Stimulated activated CD8-positive, alpha-beta memory T cell treated with anti-CD3 and anti-CD28 coated beads, Interleukin-4, amount 100 ng/mL, for 1 hour (primary cell): ENCODE measurements around the gene CCDC30.
"Not testable (repeated sequence)": the region's sequence is repeated elsewhere in the genome, so short reads cannot be mapped to it uniquely, and the experiment has no call there.

Experiments
- DNase-seq, 2 donors: peaks; one replicate each; pipeline ENCODE4 v3.0.0-alpha.2; 2020; ENCODE audit warnings: low read depth in 2 of 2, low spot score in 1 of 2

CCDC30 gene

GRCh38 chr1:42523171-42523570, 60.1 kb downstream of the CCDC30 start:
- DNase-seq = no peak

DNA sequence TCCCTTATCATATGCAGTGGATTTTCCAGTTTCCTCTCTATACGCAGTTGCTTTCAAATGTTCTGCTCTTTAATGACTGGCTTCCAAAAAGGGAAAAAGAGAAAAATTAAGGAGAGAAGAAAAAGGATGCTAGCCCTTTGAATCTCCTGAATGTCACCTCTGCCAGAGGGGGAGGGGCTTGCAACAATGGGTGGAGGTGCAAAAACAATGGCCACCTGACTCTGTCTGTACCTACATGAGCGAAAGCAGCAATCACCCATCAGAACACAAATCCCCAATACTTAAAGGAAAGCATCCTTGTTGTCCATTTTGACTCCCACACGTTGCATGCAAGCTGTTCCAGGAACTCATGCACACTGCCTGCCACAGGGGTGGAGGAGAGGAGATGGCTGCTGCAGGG, 61.2 kb downstream of the CCDC30 start:
- DNase-seq = no peak

- no peak for DNase-seq
Measured at GRCh38 chr1:42529724-42530181, 66.7 kb downstream of the CCDC30 start.

DNA sequence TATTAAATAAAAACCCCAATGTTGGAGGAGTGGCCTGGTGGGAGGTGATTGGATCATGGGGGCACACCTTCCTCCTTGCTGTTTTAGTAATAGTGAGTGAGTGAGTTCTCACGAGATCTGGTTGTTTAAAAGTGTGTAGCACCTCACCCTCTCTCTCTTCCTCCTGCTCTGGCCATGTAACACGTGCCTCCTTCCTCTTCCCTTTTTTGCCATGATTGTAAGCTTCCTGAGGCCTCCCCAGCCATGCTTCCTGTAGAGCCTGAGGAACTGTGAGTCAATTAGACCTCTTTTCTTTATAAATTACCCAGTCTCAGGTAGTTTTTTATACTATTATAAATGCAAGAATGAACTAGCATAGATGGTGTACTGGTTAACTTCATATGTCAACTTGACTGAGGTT, 68.0 kb downstream of the CCDC30 start:
- DNase-seq = no peak

DNA sequence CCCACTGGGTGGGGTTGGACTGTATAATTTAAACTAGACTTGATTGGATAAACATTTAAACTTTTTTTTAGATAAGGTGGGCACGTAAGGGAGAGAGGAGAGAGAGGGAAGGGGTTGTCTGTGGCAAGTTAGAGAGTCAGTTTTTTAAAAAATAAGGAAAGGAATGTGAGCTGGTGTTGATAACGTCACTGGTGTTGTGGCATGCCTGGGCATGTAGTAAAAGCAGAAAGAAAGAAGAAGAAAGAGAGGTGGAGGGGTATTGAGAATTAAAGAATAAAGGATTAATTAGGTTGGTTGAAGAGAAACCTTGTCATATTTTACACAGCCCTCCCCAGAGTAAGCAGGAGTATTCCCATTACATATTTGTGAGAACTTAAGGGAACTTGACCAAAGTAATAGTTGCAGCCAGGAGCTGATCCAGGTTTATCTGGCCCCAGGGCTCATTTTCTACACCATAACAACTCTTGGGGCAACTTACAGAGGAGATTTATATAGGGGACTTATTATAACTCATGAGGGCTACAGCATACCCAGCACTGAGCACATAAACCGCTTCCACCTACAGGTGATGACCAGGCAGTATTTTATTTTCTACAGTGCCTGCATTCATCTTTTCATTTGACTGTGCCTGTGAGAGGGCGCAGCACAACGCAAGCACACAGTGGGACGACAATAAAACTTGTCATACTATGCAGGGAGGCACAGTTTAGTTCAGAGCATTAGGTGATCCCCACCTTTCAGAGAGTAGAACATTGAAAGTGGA, 70.2 kb downstream of the CCDC30 start:
- no peak for DNase-seq

DNA sequence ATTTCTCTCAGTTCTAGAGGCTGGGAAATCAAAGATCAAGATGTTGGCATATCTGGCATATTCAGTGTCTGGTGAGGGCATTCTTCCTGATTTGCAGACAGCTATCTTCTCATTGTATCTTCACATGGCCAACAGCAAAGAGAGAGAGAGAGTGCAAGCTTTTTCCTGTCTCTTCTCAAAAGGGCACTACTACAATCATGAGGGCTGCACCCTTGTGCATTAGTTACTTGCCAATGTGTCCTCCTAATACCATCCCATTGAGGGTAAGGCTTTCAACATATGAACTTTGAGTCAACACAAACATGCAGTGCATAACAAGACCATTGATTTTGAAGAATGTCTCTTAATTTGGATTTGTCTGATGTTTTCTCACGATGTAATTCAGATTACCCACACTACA, 78.0 kb downstream of the CCDC30 start:
- DNase-seq = no peak

DNA sequence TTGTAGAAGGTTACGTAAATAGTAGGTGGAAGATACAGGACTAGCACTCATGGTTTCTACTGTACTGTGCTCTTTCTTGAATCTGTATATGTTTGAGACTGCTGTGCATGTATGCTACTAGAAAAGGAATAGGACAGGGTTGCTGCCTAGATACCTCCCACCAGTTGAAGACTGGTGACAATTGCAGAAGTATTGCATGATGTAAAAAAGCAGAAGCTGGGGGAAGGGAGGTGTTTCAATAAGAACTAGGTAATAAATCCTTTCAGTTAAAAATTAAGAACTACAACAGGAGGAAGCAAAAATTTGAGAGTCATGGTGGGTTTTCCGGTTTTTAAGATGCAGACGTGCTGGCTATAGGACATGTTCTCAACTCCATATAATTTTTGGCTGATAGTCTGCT, 88.1 kb downstream of the CCDC30 start:
- no peak for DNase-seq

- DNase-seq = no peak
Measured at GRCh38 chr1:42551590-42551989, 88.5 kb downstream of the CCDC30 start.

GRCh38 chr1:42552636-42553035, 89.5 kb downstream of the CCDC30 start:
- DNase-seq = no peak

DNA sequence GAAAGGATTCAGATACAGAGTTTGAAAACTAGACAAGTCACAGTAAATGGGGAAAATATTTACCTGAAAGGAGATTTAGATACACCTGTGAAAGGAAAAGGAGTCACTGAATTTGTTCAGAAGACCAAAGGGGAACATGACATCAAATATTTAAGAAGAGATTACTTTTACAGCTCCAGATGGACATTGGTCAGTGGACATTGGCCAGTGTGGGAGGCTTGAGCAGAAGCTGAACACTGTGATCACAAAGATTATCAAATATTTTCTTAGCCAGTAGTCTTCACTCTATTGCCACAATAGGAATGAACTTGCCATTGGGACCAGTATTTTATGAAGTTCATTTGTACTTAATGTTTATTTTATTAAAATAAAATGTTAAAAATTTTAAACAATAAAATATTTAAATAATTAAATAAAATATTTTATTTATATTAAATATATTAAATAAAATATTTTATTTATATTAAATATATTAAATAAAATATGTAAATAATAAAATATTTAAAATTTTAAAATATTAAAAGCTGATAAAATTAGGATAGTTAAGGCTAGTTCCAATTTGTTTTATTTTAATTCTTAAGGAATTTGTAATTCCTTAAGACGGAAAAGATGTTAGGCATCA, 94.3 kb downstream of the CCDC30 start:
- no peak for DNase-seq

DNA sequence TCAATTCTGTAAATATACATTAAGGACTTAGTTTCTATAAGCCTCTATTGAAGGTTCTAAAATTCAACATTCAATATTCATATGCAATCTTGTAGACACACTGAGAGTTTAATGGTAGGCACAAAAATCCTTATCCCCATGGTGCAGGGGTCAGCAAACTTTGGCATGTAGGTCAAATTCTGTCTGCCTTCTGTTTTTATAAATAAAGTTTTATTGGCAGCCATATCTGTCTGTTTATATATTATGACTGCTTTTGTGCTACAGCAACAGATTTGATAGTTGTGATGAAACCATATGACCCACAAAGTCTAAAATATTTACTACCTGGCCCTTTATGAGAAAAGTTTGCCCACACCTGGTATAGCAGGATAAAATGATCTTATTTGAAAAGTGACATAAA, 104.0 kb downstream of the CCDC30 start:
- DNase-seq = no peak

DNA sequence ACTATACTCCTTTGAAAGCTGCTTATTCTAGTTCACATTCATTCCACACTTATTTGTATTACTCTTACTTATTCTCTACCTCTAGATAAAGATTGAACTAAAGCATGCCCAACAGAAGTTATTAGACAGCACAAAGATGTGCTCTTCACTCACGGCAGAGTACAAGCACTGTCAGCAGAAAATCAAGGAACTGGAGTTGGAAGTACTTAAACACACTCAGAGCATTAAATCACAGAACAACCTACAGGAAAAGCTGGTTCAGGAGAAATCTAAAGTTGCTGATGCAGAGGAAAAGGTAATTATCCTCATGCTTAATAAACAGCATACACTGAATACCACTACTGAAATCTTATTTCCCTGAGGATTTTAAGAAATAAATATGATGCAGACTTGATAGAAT, 113.8 kb downstream of the CCDC30 start:
- no peak for DNase-seq

- no peak for DNase-seq
Measured at GRCh38 chr1:42586016-42586415, 122.9 kb downstream of the CCDC30 start.

- no peak for DNase-seq
Measured at GRCh38 chr1:42587753-42588152, 124.7 kb downstream of the CCDC30 start.

GRCh38 chr1:42592811-42593210, 129.7 kb downstream of the CCDC30 start:
- no peak for DNase-seq

DNA sequence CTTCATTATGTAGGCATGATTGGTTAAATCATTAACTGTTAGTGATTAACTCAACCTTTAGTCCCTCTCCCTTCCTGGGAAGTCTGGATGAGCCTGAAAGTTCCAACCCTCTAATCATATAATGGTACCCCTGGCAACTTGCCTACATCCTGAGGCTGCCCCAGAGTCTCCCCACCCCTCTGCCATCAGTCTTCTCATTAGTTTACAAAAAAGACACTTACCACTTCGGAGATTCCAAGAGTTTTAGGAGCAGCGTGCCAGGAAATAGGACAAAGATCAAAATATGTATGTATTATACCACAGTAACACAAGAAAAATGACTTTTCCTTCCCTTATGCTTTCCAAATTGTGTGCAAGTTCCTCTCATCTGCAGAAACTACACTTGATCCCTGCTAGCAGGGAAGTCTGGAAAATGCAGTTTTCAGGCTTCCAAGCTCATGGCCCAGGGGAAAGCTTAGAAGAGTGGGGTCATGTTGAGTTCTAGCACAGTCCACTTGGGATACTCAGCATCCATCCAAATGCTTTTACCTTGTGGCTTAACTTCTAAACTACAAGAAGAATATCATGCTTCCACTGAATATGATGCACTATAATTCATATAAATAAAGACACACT, 130.5 kb downstream of the CCDC30 start:
- no peak for DNase-seq

DNA sequence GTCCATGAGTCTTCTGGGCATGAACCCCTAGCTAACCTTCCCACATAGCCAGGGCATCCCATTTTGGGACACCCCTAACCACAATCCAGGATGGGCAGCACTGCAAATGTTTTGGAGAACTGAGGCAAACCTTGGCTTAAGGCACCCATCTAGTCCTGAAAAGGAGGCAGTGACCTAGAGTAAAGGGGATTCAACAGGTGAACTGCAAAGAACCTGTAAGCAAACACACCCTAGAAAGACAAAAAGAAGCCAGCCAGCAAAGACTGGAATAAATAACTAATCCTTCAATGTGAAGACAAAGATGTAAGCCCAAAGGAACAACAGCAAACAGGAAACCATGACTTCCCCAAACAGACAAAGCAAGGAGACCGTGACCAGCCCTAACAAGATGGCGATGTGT, 138.4 kb downstream of the CCDC30 start:
- no peak for DNase-seq

DNA sequence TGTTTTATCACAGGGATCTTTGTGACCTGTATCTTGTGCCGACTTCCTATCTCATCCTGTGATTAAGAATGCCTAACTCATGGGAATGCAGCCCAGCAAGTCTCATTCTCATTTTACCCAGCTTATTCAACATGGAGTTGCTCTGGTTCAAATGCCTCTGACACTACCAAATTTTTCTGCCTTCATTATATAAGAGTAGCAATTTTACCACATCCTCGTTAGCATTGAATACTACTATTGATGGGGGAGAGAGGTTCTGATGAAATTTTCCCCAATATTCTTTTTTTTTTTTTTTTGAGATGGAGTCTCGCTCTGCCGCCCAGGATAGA, 150.7 kb downstream of the CCDC30 start:
- no peak for DNase-seq

DNA sequence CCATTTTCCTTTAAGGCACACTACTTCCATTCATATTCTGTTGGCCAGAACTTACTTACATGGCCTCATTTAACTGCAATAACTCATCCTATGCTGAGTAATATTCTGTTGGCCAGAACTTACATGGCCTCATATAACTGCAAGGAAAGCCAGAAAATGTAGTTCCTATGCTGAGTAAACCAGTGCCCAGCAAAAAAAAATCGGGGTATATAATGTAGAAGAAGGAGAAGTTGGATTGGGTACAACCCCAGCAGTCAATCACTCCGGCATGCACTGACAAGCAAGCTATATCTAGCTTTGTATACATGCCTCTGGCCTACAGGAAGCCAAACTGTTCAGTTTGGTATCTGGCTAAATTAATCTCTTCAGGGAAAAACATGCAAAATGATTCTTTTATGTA, 155.8 kb downstream of the CCDC30 start:
- DNase-seq = no peak

DNA sequence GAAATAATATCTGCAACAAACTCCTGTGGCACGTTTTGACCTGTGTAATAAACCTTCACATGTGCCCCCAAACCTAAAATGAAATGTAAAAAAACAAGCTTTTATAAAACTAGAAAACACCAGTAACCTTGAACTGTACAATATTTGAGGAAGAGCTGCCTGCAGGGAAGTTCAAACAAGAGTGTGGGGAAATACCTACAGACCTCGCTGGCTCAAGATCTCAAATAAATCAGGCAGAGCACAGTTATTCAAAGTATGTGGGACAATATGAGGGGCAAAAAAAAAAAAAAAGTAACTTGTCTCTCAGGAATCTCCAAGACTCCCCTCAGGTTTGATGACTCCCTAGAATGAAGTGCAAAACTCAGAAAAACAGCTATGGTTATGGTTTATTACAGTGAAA, 157.2 kb downstream of the CCDC30 start:
- DNase-seq = no peak

DNA sequence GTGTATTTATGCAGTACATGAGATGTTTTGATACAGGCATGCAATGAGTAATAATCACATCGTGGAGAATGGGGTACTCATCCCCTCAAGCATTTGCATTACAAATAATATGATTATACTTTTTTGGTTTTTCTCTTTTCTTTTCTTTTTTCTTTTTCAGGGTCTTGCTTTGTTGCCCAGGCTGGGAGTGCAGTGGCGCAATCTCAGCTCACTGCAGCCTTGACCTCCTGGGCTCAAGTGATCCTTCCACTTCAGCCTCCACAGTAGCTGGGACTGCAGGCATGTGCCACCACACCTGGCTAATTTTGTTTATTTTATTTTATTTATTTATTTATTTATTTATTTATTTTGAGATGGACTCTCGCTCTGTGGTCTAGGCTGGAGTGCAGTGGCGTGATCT, 158.1 kb downstream of the CCDC30 start:
- not testable (repeated sequence) for DNase-seq

DNA sequence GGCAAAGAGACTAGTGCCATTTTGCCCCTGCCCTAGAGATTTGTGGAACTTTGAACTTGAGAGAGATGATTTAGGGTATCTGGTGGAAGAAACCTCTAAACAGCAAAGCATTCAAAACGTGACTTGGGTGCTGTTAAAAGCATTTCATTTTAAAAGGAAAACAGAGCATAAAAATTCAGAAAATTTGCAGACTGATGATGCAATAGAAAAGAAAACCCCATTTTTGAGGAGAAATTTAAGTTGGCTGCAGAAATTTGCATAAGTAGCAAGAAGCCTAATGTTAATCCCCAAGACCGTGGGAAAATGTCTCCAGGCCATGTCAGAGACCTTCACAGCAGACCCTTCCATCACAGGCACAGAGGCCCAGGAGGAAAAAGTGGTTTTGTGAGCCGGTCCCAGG, 164.1 kb downstream of the CCDC30 start:
- DNase-seq = not testable (repeated sequence)

- DNase-seq = no peak
Measured at GRCh38 chr1:42639116-42639515, 176.0 kb downstream of the CCDC30 start.
